Activated CD4-positive, alpha-beta memory T cell treated with anti-CD3 and anti-CD28 coated beads, Interleukin-2, amount 10 ng/mL, durations not matched to agents 7 days and 5 days (primary cell): ENCODE measurements around the gene FBXL15. TPM values are rescaled to one million over a fixed set of nuclear protein-coding genes. Genes with fewer than 3 reads are reported as not detected.

ENCODE experiments used
- CTCF ChIA-PET: fragments of 350-600 bp; sonication (Branson Sonifier 250); formaldehyde crosslinking; loops from one replicate; lab custom pipeline; 2021; ENCODE audit warnings: antibody characterized with exemption, inconsistent platforms; lab: Charles Lee
- POLR2A ChIA-PET: fragments of 350-600 bp; sonication (Branson Sonifier 250); formaldehyde crosslinking; loops from one replicate; lab custom pipeline; 2021; ENCODE audit warnings: antibody characterized with exemption; lab: Charles Lee
- DNase-seq: peaks from one replicate; pipeline ENCODE4 v3.0.0-alpha.2; 2020
- H3K27ac Mint-ChIP-seq: one replicate; pipeline ENCODE4 v1.8.0; 2021; ENCODE audit warnings: mild to moderate bottlenecking, mixed read lengths
- H3K27me3 Mint-ChIP-seq: one replicate; pipeline ENCODE4 v1.8.0; 2021; ENCODE audit warnings: mixed read lengths
- H3K36me3 Mint-ChIP-seq: one replicate; pipeline ENCODE4 v1.8.0; 2021; ENCODE audit warnings: low read depth, mixed read lengths
- H3K4me1 Mint-ChIP-seq: one replicate; pipeline ENCODE4 v1.8.0; 2021; ENCODE audit warnings: mixed read lengths
- H3K4me3 Mint-ChIP-seq: one replicate; pipeline ENCODE4 v1.8.0; 2021; ENCODE audit warnings: mild to moderate bottlenecking, mixed read lengths
- H3K9me3 Mint-ChIP-seq: one replicate; pipeline ENCODE4 v1.8.0; 2021; ENCODE audit warnings: mixed read lengths
- total RNA-seq, 2 experiments: library from RNA; stranded (reverse); gene quantifications; one replicate each; pipeline ENCODE4 v1.2.3, GENCODE V29; 2021

Gene FBXL15
- total RNA-seq, 2 experiments from 2014 or later, result 13.5 to 14.3 TPM

DNA sequence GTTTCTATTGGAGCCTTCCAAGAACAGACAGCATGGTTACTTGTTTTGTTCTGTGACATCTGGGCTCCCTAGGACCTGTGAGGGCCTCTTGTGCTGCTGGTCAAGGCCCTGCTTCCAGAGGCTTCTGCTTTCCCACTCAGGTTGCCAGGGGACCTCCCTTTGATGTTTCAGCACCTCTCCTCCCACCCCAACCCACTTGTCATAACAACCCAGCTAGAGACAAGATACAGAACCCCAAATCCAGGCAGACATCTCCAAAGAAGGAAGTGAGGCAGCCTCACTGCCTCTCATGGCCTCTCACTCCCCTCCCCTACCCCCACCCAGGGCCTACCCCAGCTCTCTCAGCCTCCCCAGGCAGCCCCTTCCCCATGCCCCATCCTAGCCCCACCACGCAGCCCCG, 13.8 kb upstream of the FBXL15 start:
- no peak overlapping the region for H3K4me3 Mint-ChIP-seq
- H3K9me3 Mint-ChIP-seq, result no peaks in the 10 kb centered on the region
- H3K27ac Mint-ChIP-seq, result no peak overlapping the region
- DNase-seq, result no peak
- H3K4me1 Mint-ChIP-seq, result peaks cover 20% of the 10 kb centered on the region
- ChIA-PET POLR2A (interaction anchor here (0.8 to 1.9 kb wide), 5 partner anchors 8 to 67 kb away, joined by 3 to 11 read pairs (median 3); partner anchors contain the start of genes CUEDC2 and FBXL15), CTCF (interaction anchor here (1.4 kb wide), 1 partner anchor 72 kb away, joined by 5 read pairs; no protein-coding TSS in a partner anchor)
- H3K36me3 Mint-ChIP-seq, result peaks cover 12% of the 10 kb centered on the region
- H3K27me3 Mint-ChIP-seq, result peaks cover 38% of the 10 kb centered on the region

GRCh38 chr10:102407425-102408130, 13.1 kb upstream of the FBXL15 start:
- peaks cover 22% of the 10 kb centered on the region for H3K4me1 Mint-ChIP-seq
- no peak for DNase-seq
- H3K4me3 Mint-ChIP-seq, result no peak overlapping the region

DNA sequence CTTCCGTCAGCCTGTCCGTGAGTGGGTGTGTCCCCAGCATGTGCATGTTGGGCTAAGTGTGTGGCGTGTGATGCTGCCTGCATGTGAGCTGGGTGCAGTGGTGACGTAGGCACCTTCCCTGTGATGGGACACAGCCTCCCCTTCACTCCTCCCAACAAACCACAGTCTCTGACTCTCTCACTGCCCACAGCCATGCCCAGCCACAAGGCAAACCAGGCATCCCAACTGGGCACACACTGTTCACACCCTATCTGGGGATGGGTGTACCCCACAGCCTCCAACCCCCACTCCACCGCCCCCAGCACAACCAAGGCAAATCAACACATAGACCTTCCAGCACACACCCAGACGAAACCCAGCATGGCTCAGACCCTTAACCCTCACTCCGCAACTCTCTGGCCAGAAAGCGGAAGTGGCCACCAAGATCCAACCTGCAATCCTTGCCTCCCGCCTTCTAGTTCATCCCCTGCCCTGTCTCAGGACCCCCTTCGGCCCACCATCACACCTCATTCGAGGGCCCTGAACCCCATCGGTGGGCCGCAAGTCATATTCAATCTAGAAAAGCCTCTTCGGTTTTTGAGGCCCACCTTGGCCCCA, 12.4 kb upstream of the FBXL15 start:
- no peaks in the 10 kb centered on the region for H3K9me3 Mint-ChIP-seq
- ChIA-PET CTCF (interaction anchor here (1.0 kb wide), 1 partner anchor 9 kb away, joined by 3 read pairs; no protein-coding TSS in a partner anchor), POLR2A (interaction anchor here (1.1 to 1.9 kb wide), 2 partner anchors 10 to 42 kb away, joined by 3 to 11 read pairs; no protein-coding TSS in a partner anchor)
- peak overlapping the region; percentile 40 for H3K4me3 Mint-ChIP-seq
- H3K36me3 Mint-ChIP-seq, result peaks cover 5% of the 10 kb centered on the region
- peaks cover 27% of the 10 kb centered on the region for H3K4me1 Mint-ChIP-seq
- H3K27ac Mint-ChIP-seq, result no peak overlapping the region
- H3K27me3 Mint-ChIP-seq, result peaks cover 40% of the 10 kb centered on the region
- DNase-seq, result no peak

More at GRCh38 chr10:102407425-102408130, 13.1 kb upstream of the FBXL15 start:
- ChIA-PET POLR2A (interaction anchor here (0.8 to 1.9 kb wide), 5 partner anchors 9 to 66 kb away, joined by 3 to 11 read pairs (median 3); partner anchors contain the start of gene FBXL15), CTCF (interaction anchor here (1.0 to 1.4 kb wide), 2 partner anchors 8 to 71 kb away, joined by 3 to 5 read pairs; no protein-coding TSS in a partner anchor)
- no peak overlapping the region for H3K27ac Mint-ChIP-seq
- H3K27me3 Mint-ChIP-seq, result peaks cover 40% of the 10 kb centered on the region
- H3K36me3 Mint-ChIP-seq, result peaks cover 5% of the 10 kb centered on the region
- no peaks in the 10 kb centered on the region for H3K9me3 Mint-ChIP-seq

DNA sequence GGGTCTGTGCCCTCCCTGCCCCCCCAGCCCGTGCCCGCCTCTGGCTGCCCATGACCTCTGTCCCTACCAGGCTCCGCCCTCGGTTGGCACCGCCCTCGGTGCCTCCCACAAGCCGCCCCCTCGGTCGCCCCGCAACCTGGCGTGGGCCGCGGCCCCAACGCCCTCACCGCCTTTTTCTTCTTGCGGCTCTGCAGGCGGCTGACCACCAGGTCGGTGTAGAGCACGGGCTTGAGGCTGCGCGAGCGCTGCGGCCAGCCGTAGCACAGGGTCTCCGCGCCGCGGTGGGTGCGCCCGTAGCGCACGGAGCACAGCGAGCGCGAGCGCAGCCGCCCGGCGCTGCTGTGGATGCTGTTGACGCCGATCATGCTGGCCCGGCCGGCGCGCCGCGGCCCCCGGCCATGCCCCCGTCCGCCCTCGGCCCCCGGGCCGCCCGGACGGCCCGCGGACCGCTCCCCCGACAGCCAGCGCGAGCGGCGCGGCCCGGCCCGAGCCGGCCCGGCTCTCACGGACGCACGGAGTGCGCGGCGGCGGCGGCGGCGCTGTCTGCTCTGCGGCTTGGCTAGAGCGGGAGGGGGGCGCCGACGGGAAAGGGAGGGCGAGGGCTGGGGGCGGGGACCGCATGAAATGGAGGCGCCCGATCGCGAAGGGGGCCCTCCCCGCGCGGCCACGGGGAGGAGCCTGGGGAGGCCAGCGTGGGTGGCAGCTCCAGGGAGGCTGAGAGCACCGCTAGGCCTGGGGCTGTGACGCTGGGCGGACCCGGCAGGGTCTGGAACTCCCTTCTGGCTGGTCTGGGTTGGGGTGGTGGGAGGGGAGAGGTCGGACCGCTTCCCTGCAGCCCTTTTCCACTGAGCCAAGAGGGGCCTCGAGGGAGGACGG, 11.7 kb upstream of the FBXL15 start:
- CTCF ChIA-PET, result interaction anchor here (1.0 to 1.6 kb wide), 5 partner anchors 9 to 239 kb away, joined by 3 to 9 read pairs (median 6); no protein-coding TSS in a partner anchor
- Mint-ChIP-seq H3K4me3 (peak overlapping the region; percentile 58), H3K27ac (no peak overlapping the region), H3K9me3 (no peaks in the 10 kb centered on the region), H3K27me3 (peaks cover 40% of the 10 kb centered on the region), H3K4me1 (peaks cover 29% of the 10 kb centered on the region), H3K36me3 (peaks cover 5% of the 10 kb centered on the region)
- peak; percentile 49 for DNase-seq
- POLR2A ChIA-PET, result interaction anchor here (1.0 to 2.4 kb wide), 6 partner anchors 10 to 41 kb away, joined by 3 to 18 read pairs (median 7); partner anchors contain the start of genes FBXL15 and NFKB2

DNA sequence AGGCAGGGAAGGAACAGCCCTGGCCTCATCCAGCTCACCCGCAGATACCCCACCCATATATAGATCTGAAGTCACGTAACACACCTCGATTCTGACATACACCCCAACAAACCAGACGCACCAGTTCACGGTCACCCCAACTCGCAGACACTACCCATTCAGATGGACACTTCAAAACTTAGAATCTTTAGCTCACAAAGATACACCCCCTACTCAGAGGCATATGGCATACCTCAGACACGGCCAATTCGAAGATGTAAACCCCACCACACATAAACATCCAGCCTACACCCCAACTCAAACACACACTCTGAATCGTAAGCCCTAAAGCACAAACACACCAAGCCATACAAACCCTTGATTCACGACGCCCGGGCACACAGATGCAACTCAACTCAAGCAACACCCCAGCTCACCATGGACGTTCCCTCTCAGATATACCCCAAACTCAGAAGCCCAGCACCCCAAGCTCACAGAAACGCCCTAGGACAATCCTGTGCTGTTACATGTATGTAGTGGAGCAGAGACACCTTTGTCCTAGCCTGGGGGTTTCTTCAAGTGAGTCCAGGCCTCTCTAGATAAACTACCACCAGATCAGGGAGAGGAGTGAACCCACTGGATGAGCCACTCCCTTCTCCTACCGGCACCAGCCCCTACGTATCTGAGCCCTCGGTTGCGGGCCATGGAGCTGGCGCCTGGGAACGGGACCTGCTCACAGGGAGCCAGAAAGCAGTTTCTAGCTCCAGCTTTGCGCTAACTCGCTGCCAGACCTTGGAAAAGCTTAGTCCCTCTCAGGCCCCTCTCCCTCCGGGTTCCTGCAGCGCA, 10.8 kb upstream of the FBXL15 start:
- no peak for DNase-seq
- peaks cover 29% of the 10 kb centered on the region for H3K4me1 Mint-ChIP-seq
- ChIA-PET CTCF (interaction anchor here (0.6 to 1.6 kb wide), 8 partner anchors 9 to 240 kb away, joined by 3 to 9 read pairs (median 4); no protein-coding TSS in a partner anchor), POLR2A (interaction anchor here (1.0 to 2.4 kb wide), 6 partner anchors 11 to 40 kb away, joined by 3 to 18 read pairs (median 7); partner anchors contain the start of genes FBXL15 and NFKB2)
- no peaks in the 10 kb centered on the region for H3K9me3 Mint-ChIP-seq
- peaks cover 46% of the 10 kb centered on the region for H3K27me3 Mint-ChIP-seq
- H3K27ac Mint-ChIP-seq, result no peak overlapping the region
- H3K36me3 Mint-ChIP-seq, result peaks cover 5% of the 10 kb centered on the region
- peak overlapping the region; percentile 58 for H3K4me3 Mint-ChIP-seq

- Mint-ChIP-seq H3K27me3 (peaks cover 46% of the 10 kb centered on the region), H3K4me1 (peaks cover 29% of the 10 kb centered on the region), H3K36me3 (peaks cover 5% of the 10 kb centered on the region), H3K9me3 (no peaks in the 10 kb centered on the region), H3K27ac (no peak overlapping the region), H3K4me3 (peak overlapping the region; percentile 58)
- CTCF ChIA-PET, result interaction anchor here (0.6 to 2.3 kb wide), 7 partner anchors 10 to 179 kb away, joined by 3 to 11 read pairs (median 4); no protein-coding TSS in a partner anchor
- POLR2A ChIA-PET, result interaction anchor here (1.1 to 2.4 kb wide), 6 partner anchors 10 to 39 kb away, joined by 3 to 18 read pairs (median 7); partner anchors contain the start of genes FBXL15 and NFKB2
- DNase-seq, result peak; percentile 52
Observed at GRCh38 chr10:102410429-102411073, 10.1 kb upstream of the FBXL15 start.

GRCh38 chr10:102411341-102412255, 9.0 kb upstream of the FBXL15 start:
- H3K4me1 Mint-ChIP-seq, result peaks cover 29% of the 10 kb centered on the region
- H3K4me3 Mint-ChIP-seq, result peak overlapping the region; percentile 43
- peaks cover 46% of the 10 kb centered on the region for H3K27me3 Mint-ChIP-seq
- POLR2A ChIA-PET, result interaction anchor here (1.1 to 3.0 kb wide), 4 partner anchors 9 to 17 kb away, joined by 4 to 18 read pairs (median 12); partner anchors contain the start of genes FBXL15 and NFKB2
- no peaks in the 10 kb centered on the region for H3K9me3 Mint-ChIP-seq
- CTCF ChIA-PET, result interaction anchor here (1.1 to 2.3 kb wide), 2 partner anchors 9 to 12 kb away, joined by 3 to 11 read pairs; no protein-coding TSS in a partner anchor
- no peak for DNase-seq
- no peak overlapping the region for H3K27ac Mint-ChIP-seq
- H3K36me3 Mint-ChIP-seq, result peaks cover 5% of the 10 kb centered on the region

- H3K4me1 Mint-ChIP-seq, result peaks cover 29% of the 10 kb centered on the region
- no peak for DNase-seq
- no peak overlapping the region for H3K27ac Mint-ChIP-seq
- ChIA-PET CTCF (interaction anchor here (2.3 kb wide), 1 partner anchor 13 kb away, joined by 11 read pairs; no protein-coding TSS in a partner anchor), POLR2A (interaction anchor here (1.3 to 3.0 kb wide), 4 partner anchors 9 to 39 kb away, joined by 4 to 14 read pairs (median 10); partner anchors contain the start of genes C10orf95 and NFKB2)
- no peak overlapping the region for H3K4me3 Mint-ChIP-seq
- H3K36me3 Mint-ChIP-seq, result peaks cover 5% of the 10 kb centered on the region
- peaks cover 45% of the 10 kb centered on the region for H3K27me3 Mint-ChIP-seq
- H3K9me3 Mint-ChIP-seq, result no peaks in the 10 kb centered on the region
Observed at GRCh38 chr10:102412293-102412692, 8.3 kb upstream of the FBXL15 start.

- peaks cover 29% of the 10 kb centered on the region for H3K4me1 Mint-ChIP-seq
- CTCF ChIA-PET, result interaction anchor here (0.6 to 0.7 kb wide), 2 partner anchors 170 to 296 kb away, joined by 3 read pairs; no protein-coding TSS in a partner anchor
Observed at GRCh38 chr10:102413053-102413705, 7.5 kb upstream of the FBXL15 start.

More at GRCh38 chr10:102413053-102413705, 7.5 kb upstream of the FBXL15 start:
- Mint-ChIP-seq H3K4me3 (no peak overlapping the region), H3K27ac (no peak overlapping the region), H3K36me3 (peaks cover 5% of the 10 kb centered on the region), H3K9me3 (no peaks in the 10 kb centered on the region), H3K27me3 (peaks cover 46% of the 10 kb centered on the region)
- POLR2A ChIA-PET, result interaction anchor here (1.0 to 3.0 kb wide), 5 partner anchors 8 to 38 kb away, joined by 3 to 14 read pairs (median 8); partner anchors contain the start of genes C10orf95 and NFKB2
- peak; percentile 49 for DNase-seq
